ENCODE measurements around the gene ICOS.
"Not testable (repeated sequence)": the region's sequence is repeated elsewhere in the genome, so short reads cannot be mapped to it uniquely, and the experiment has no call there.

ICOS gene

GRCh38 chr2:203908066-203908796 lies 28.3 kb upstream of the ICOS start:
- Mint-ChIP-seq H3K27me3 (no peaks in the 10 kb centered on the region), H3K4me1 (ENCODE audit: low read depth) (peaks cover 13% of the 10 kb centered on the region), H3K4me3 (no peak overlapping the region), H3K36me3 (ENCODE audit: low read depth) (peaks cover 6% of the 10 kb centered on the region), H3K27ac (peak overlapping the region; percentile 88), H3K9me3 (peaks cover 10% of the 10 kb centered on the region)
- intact Hi-C loops (cut with micrococcal nuclease) = loop anchor here (2.0 kb wide), 3 partner anchors 37 to 257 kb away; no protein-coding TSS in a partner anchor

- intact Hi-C loops (cut with micrococcal nuclease) = loop anchor here (1.0 to 2.0 kb wide), 4 partner anchors 38 to 424 kb away; no protein-coding TSS in a partner anchor
- H3K9me3 Mint-ChIP-seq = peaks cover 10% of the 10 kb centered on the region
- peaks cover 6% of the 10 kb centered on the region for H3K36me3 Mint-ChIP-seq (ENCODE audit: low read depth)
These were observed 27.8 kb upstream of the ICOS start for GRCh38 chr2:203908797-203909185.

GRCh38 chr2:203909261-203909967 lies 27.1 kb upstream of the ICOS start:
- H3K27ac Mint-ChIP-seq = peak overlapping the region; percentile 88
- H3K27me3 Mint-ChIP-seq = no peaks in the 10 kb centered on the region
- H3K4me3 Mint-ChIP-seq = peak overlapping the region; percentile 68
- H3K36me3 Mint-ChIP-seq (ENCODE audit: low read depth) = peaks cover 6% of the 10 kb centered on the region
- H3K4me1 Mint-ChIP-seq (ENCODE audit: low read depth) = peaks cover 22% of the 10 kb centered on the region
- peaks cover 10% of the 10 kb centered on the region for H3K9me3 Mint-ChIP-seq
- intact Hi-C loops (cut with micrococcal nuclease) = loop anchor here (1.0 to 2.0 kb wide), 4 partner anchors 39 to 425 kb away; no protein-coding TSS in a partner anchor

More at GRCh38 chr2:203908797-203909185, 27.8 kb upstream of the ICOS start:
- Mint-ChIP-seq H3K4me1 (ENCODE audit: low read depth) (peaks cover 16% of the 10 kb centered on the region), H3K27me3 (no peaks in the 10 kb centered on the region), H3K4me3 (no peak overlapping the region), H3K27ac (peak overlapping the region; percentile 88)

GRCh38 chr2:203909974-203910373 lies 26.6 kb upstream of the ICOS start:
- no peak overlapping the region for H3K27ac Mint-ChIP-seq

GRCh38 chr2:203913947-203914346 lies 22.6 kb upstream of the ICOS start:
- Mint-ChIP-seq H3K4me1 (ENCODE audit: low read depth) (peaks cover 23% of the 10 kb centered on the region), H3K27me3 (no peaks in the 10 kb centered on the region), H3K27ac (peak overlapping the region; percentile 16), H3K36me3 (ENCODE audit: low read depth) (no peaks in the 10 kb centered on the region), H3K9me3 (no peaks in the 10 kb centered on the region), H3K4me3 (no peak overlapping the region)
- intact Hi-C loops (cut with micrococcal nuclease) = no loop called here

More at GRCh38 chr2:203909974-203910373, 26.6 kb upstream of the ICOS start:
- peaks cover 10% of the 10 kb centered on the region for H3K9me3 Mint-ChIP-seq
- intact Hi-C loops (cut with micrococcal nuclease) = loop anchor here (1.0 to 2.0 kb wide), 4 partner anchors 39 to 426 kb away; no protein-coding TSS in a partner anchor
- H3K27me3 Mint-ChIP-seq = no peaks in the 10 kb centered on the region
- no peak overlapping the region for H3K4me3 Mint-ChIP-seq
- peaks cover 27% of the 10 kb centered on the region for H3K4me1 Mint-ChIP-seq (ENCODE audit: low read depth)
- H3K36me3 Mint-ChIP-seq (ENCODE audit: low read depth) = peaks cover 6% of the 10 kb centered on the region

GRCh38 chr2:203914546-203915182 lies 21.9 kb upstream of the ICOS start:
- H3K9me3 Mint-ChIP-seq = no peaks in the 10 kb centered on the region
- intact Hi-C loops (cut with micrococcal nuclease) = no loop called here
- H3K36me3 Mint-ChIP-seq (ENCODE audit: low read depth) = no peaks in the 10 kb centered on the region
- H3K4me1 Mint-ChIP-seq (ENCODE audit: low read depth) = peaks cover 16% of the 10 kb centered on the region
- H3K4me3 Mint-ChIP-seq = no peak overlapping the region
- no peak overlapping the region for H3K27ac Mint-ChIP-seq
- H3K27me3 Mint-ChIP-seq = no peaks in the 10 kb centered on the region

GRCh38 chr2:203915256-203915655 lies 21.3 kb upstream of the ICOS start:
- H3K4me3 Mint-ChIP-seq = no peak overlapping the region
- H3K27ac Mint-ChIP-seq = no peak overlapping the region
- intact Hi-C loops (cut with micrococcal nuclease) = no loop called here
- no peaks in the 10 kb centered on the region for H3K9me3 Mint-ChIP-seq
- no peaks in the 10 kb centered on the region for H3K27me3 Mint-ChIP-seq
- H3K36me3 Mint-ChIP-seq (ENCODE audit: low read depth) = no peaks in the 10 kb centered on the region
- H3K4me1 Mint-ChIP-seq (ENCODE audit: low read depth) = peaks cover 16% of the 10 kb centered on the region

- H3K27me3 Mint-ChIP-seq = no peaks in the 10 kb centered on the region
- H3K36me3 Mint-ChIP-seq (ENCODE audit: low read depth) = no peaks in the 10 kb centered on the region
- peaks cover 16% of the 10 kb centered on the region for H3K4me1 Mint-ChIP-seq (ENCODE audit: low read depth)
- no peaks in the 10 kb centered on the region for H3K9me3 Mint-ChIP-seq
- H3K27ac Mint-ChIP-seq = no peak overlapping the region
- H3K4me3 Mint-ChIP-seq = no peak overlapping the region
- intact Hi-C loops (cut with micrococcal nuclease) = no loop called here
These were observed 19.8 kb upstream of the ICOS start for GRCh38 chr2:203916756-203917155.

- H3K4me1 Mint-ChIP-seq (ENCODE audit: low read depth) = peaks cover 16% of the 10 kb centered on the region
- no peak overlapping the region for H3K27ac Mint-ChIP-seq
- H3K27me3 Mint-ChIP-seq = no peaks in the 10 kb centered on the region
These were observed 18.3 kb upstream of the ICOS start for GRCh38 chr2:203918264-203918663.

GRCh38 chr2:203918839-203919238 lies 17.7 kb upstream of the ICOS start:
- H3K27me3 Mint-ChIP-seq = no peaks in the 10 kb centered on the region
- H3K4me3 Mint-ChIP-seq = no peak overlapping the region
- H3K9me3 Mint-ChIP-seq = no peaks in the 10 kb centered on the region
- no peak overlapping the region for H3K27ac Mint-ChIP-seq
- intact Hi-C loops (cut with micrococcal nuclease) = no loop called here
- peaks cover 13% of the 10 kb centered on the region for H3K4me1 Mint-ChIP-seq (ENCODE audit: low read depth)
- H3K36me3 Mint-ChIP-seq (ENCODE audit: low read depth) = no peaks in the 10 kb centered on the region

More at GRCh38 chr2:203918264-203918663, 18.3 kb upstream of the ICOS start:
- no peaks in the 10 kb centered on the region for H3K9me3 Mint-ChIP-seq
- intact Hi-C loops (cut with micrococcal nuclease) = no loop called here
- no peaks in the 10 kb centered on the region for H3K36me3 Mint-ChIP-seq (ENCODE audit: low read depth)
- no peak overlapping the region for H3K4me3 Mint-ChIP-seq

- Mint-ChIP-seq H3K36me3 (ENCODE audit: low read depth) (no peaks in the 10 kb centered on the region), H3K9me3 (no peaks in the 10 kb centered on the region), H3K27ac (no peak overlapping the region), H3K4me1 (ENCODE audit: low read depth) (no peaks in the 10 kb centered on the region), H3K4me3 (no peak overlapping the region), H3K27me3 (no peaks in the 10 kb centered on the region)
- intact Hi-C loops (cut with micrococcal nuclease) = no loop called here
These were observed 10.9 kb upstream of the ICOS start for GRCh38 chr2:203925512-203926158.

- no peaks in the 10 kb centered on the region for H3K27me3 Mint-ChIP-seq
- no peak overlapping the region for H3K4me3 Mint-ChIP-seq
- intact Hi-C loops (cut with micrococcal nuclease) = loop anchor here (2.0 kb wide), 1 partner anchor 250 kb away; no protein-coding TSS in a partner anchor
- no peak overlapping the region for H3K27ac Mint-ChIP-seq
- no peaks in the 10 kb centered on the region for H3K4me1 Mint-ChIP-seq (ENCODE audit: low read depth)
- no peaks in the 10 kb centered on the region for H3K36me3 Mint-ChIP-seq (ENCODE audit: low read depth)
- no peaks in the 10 kb centered on the region for H3K9me3 Mint-ChIP-seq
These were observed 7.7 kb upstream of the ICOS start for GRCh38 chr2:203928849-203929248.

- intact Hi-C loops (cut with micrococcal nuclease); H3K4me3 Mint-ChIP-seq; H3K27me3 Mint-ChIP-seq; H3K36me3 Mint-ChIP-seq (ENCODE audit: low read depth); H3K4me1 Mint-ChIP-seq (ENCODE audit: low read depth); H3K9me3 Mint-ChIP-seq; H3K27ac Mint-ChIP-seq: not testable (repeated sequence)
These were observed 5.3 kb upstream of the ICOS start for GRCh38 chr2:203931262-203931661.

Data from dendritic cell treated with granulocyte-macrophage colony-stimulating factor and Interleukin-4, amounts not matched to agents 40 ng/mL and 50 ng/mL, for 4 days (primary cell).